ENCODE data around the gene FAM151A.

Gene FAM151A

GRCh38 chr1:54597455-54598030 lies 25.8 kb downstream of the FAM151A start:
- no peaks in the 10 kb centered on the region for H3K79me1 ChIP-seq (ENCODE audit: low read depth, low read length)
- peaks cover 0 to 2% of the 10 kb centered on the region in 2 donors for H3K36me3 ChIP-seq (replicated peaks in 1 of 2; ENCODE audit: control insufficient read depth in 2 of 2, insufficient read depth in 2 of 2, low read length in 2 of 2)
- no CpG with 5 or more reads among the region's 3 CpGs for WGBS, 2 donors (ENCODE audit: extremely low coverage in 2 of 2, insufficient read length in 2 of 2, insufficient replicate concordance in 1 of 2)
- no peak overlapping the region for H2BK15ac ChIP-seq (ENCODE audit: low read length)
- peaks cover 0 to 4% of the 10 kb centered on the region in 2 donors for H3K4me1 ChIP-seq (ENCODE audit: control insufficient read depth in 2 of 2, insufficient read depth in 1 of 2, low read depth in 1 of 2, low read length in 2 of 2)
- no peaks in the 10 kb centered on the region for H3K27me3 ChIP-seq (ENCODE audit: control insufficient read depth in 3 of 3, insufficient read depth in 3 of 3, low read depth in 1 of 3, low read length in 3 of 3)
- H2BK120ac ChIP-seq (ENCODE audit: low read depth, low read length), result no peak overlapping the region
- H3K14ac ChIP-seq (ENCODE audit: low read length), result peak overlapping the region; percentile 14
- no peak overlapping the region for H3K4me3 ChIP-seq (ENCODE audit: low read length in 2 of 2)
- H4K8ac ChIP-seq (ENCODE audit: low read depth, low read length), result no peak overlapping the region
- H3K9ac ChIP-seq (ENCODE audit: low read depth, low read length, poor library complexity), result no peak overlapping the region
- peaks cover 0 to 2% of the 10 kb centered on the region in 2 donors for H3K9me3 ChIP-seq (replicated peaks in 1 of 2; ENCODE audit: control insufficient read depth in 2 of 2, insufficient read depth in 1 of 2, low read depth in 1 of 2, low read length in 2 of 2)
- no peak overlapping the region for H3K4ac ChIP-seq (ENCODE audit: low read length)
- no peak overlapping the region for H2AFZ ChIP-seq (ENCODE audit: low read length)
- H2BK5ac ChIP-seq (ENCODE audit: low read length), result no peak overlapping the region
- no peak overlapping the region for H3K23ac ChIP-seq (ENCODE audit: low read depth, low read length, poor library complexity)
- no peak overlapping the region for H4K91ac ChIP-seq (ENCODE audit: low read depth, low read length, poor library complexity)
- no peak overlapping the region for H2BK12ac ChIP-seq (ENCODE audit: low read length)
- H3K27ac ChIP-seq (replicated peaks; ENCODE audit: low read length), result no peak overlapping the region
- no peak for DNase-seq (ENCODE audit: low spot score)
- H2AK5ac ChIP-seq (ENCODE audit: low read depth, low read length), result no peak overlapping the region
- peak overlapping the region; percentile 40 for H3K18ac ChIP-seq (ENCODE audit: low read length)
- no peak overlapping the region for H3K4me2 ChIP-seq (ENCODE audit: insufficient read depth, low read length, poor library complexity, severe bottlenecking)

- Histone ChIP-seq H3K18ac (ENCODE audit: low read length) (no peak overlapping the region), H2AK5ac (ENCODE audit: low read depth, low read length) (no peak overlapping the region), H3K4me1 (ENCODE audit: control insufficient read depth in 2 of 2, insufficient read depth in 1 of 2, low read depth in 1 of 2, low read length in 2 of 2) (peaks cover 0 to 3% of the 10 kb centered on the region in 2 donors), H3K9ac (ENCODE audit: low read depth, low read length, poor library complexity) (no peak overlapping the region), H4K91ac (ENCODE audit: low read depth, low read length, poor library complexity) (peak overlapping the region; percentile 11), H3K79me1 (ENCODE audit: low read depth, low read length) (no peaks in the 10 kb centered on the region), H3K27ac (replicated peaks; ENCODE audit: low read length) (no peak overlapping the region), H4K8ac (ENCODE audit: low read depth, low read length) (no peak overlapping the region), H3K27me3 (ENCODE audit: control insufficient read depth in 3 of 3, insufficient read depth in 3 of 3, low read depth in 1 of 3, low read length in 3 of 3) (no peaks in the 10 kb centered on the region), H3K14ac (ENCODE audit: low read length) (no peak overlapping the region), H3K4me3 (ENCODE audit: low read length in 2 of 2) (no peak overlapping the region), H2BK5ac (ENCODE audit: low read length) (no peak overlapping the region), H2BK120ac (ENCODE audit: low read depth, low read length) (no peak overlapping the region), H3K9me3 (replicated peaks in 1 of 2; ENCODE audit: control insufficient read depth in 2 of 2, insufficient read depth in 1 of 2, low read depth in 1 of 2, low read length in 2 of 2) (peaks cover 0 to 2% of the 10 kb centered on the region in 2 donors), H2BK12ac (ENCODE audit: low read length) (no peak overlapping the region), H3K23ac (ENCODE audit: low read depth, low read length, poor library complexity) (no peak overlapping the region), H3K36me3 (replicated peaks in 1 of 2; ENCODE audit: control insufficient read depth in 2 of 2, insufficient read depth in 2 of 2, low read length in 2 of 2) (peaks cover 0 to 2% of the 10 kb centered on the region in 2 donors), H2AFZ (ENCODE audit: low read length) (no peak overlapping the region), H3K4me2 (ENCODE audit: insufficient read depth, low read length, poor library complexity, severe bottlenecking) (no peak overlapping the region), H2BK15ac (ENCODE audit: low read length) (peak overlapping the region; percentile 32), H3K4ac (ENCODE audit: low read length) (no peak overlapping the region)
- WGBS, 2 donors (ENCODE audit: extremely low coverage in 2 of 2, insufficient read length in 2 of 2, insufficient replicate concordance in 1 of 2), result no CpG with 5 or more reads among the region's 3 CpGs
- no peak for DNase-seq (ENCODE audit: low spot score)
Observed at GRCh38 chr1:54596756-54597155, 26.6 kb downstream of the FAM151A start.

- WGBS, 2 donors (ENCODE audit: extremely low coverage in 2 of 2, insufficient read length in 2 of 2, insufficient replicate concordance in 1 of 2), result no CpG with 5 or more reads among the region's 3 CpGs
- no peak for DNase-seq (ENCODE audit: low spot score)
Observed at GRCh38 chr1:54595956-54596498, 27.3 kb downstream of the FAM151A start.

GRCh38 chr1:54594463-54594862 lies 28.9 kb downstream of the FAM151A start:
- no peaks in the 10 kb centered on the region for H3K27me3 ChIP-seq (ENCODE audit: control insufficient read depth in 3 of 3, insufficient read depth in 3 of 3, low read depth in 1 of 3, low read length in 3 of 3)
- H3K9ac ChIP-seq (ENCODE audit: low read depth, low read length, poor library complexity), result no peak overlapping the region
- no peak overlapping the region for H2BK120ac ChIP-seq (ENCODE audit: low read depth, low read length)
- no peaks in the 10 kb centered on the region for H3K9me3 ChIP-seq (replicated peaks in 1 of 2; ENCODE audit: control insufficient read depth in 2 of 2, insufficient read depth in 1 of 2, low read depth in 1 of 2, low read length in 2 of 2)
- H3K79me1 ChIP-seq (ENCODE audit: low read depth, low read length), result no peaks in the 10 kb centered on the region
- H3K23ac ChIP-seq (ENCODE audit: low read depth, low read length, poor library complexity), result no peak overlapping the region
- H4K91ac ChIP-seq (ENCODE audit: low read depth, low read length, poor library complexity), result no peak overlapping the region
- H3K4me3 ChIP-seq (ENCODE audit: low read length in 2 of 2), result no peak overlapping the region
- peaks cover 0 to 3% of the 10 kb centered on the region in 2 donors for H3K4me1 ChIP-seq (ENCODE audit: control insufficient read depth in 2 of 2, insufficient read depth in 1 of 2, low read depth in 1 of 2, low read length in 2 of 2)
- H3K27ac ChIP-seq (replicated peaks; ENCODE audit: low read length), result no peak overlapping the region
- H3K4ac ChIP-seq (ENCODE audit: low read length), result no peak overlapping the region
- WGBS, 2 donors (ENCODE audit: extremely low coverage in 2 of 2, insufficient read length in 2 of 2, insufficient replicate concordance in 1 of 2), result no CpG with 5 or more reads among the region's 16 CpGs
- peak overlapping the region; percentile 97 for H3K14ac ChIP-seq (ENCODE audit: low read length)
- H2AK5ac ChIP-seq (ENCODE audit: low read depth, low read length), result peak overlapping the region; percentile 15
- H3K18ac ChIP-seq (ENCODE audit: low read length), result peak overlapping the region; percentile 22
- H2BK12ac ChIP-seq (ENCODE audit: low read length), result no peak overlapping the region
- H4K8ac ChIP-seq (ENCODE audit: low read depth, low read length), result no peak overlapping the region
- no peak overlapping the region for H2BK15ac ChIP-seq (ENCODE audit: low read length)
- no peak overlapping the region for H2AFZ ChIP-seq (ENCODE audit: low read length)
- no peak overlapping the region for H2BK5ac ChIP-seq (ENCODE audit: low read length)
- no peak for DNase-seq (ENCODE audit: low spot score)
- H3K4me2 ChIP-seq (ENCODE audit: insufficient read depth, low read length, poor library complexity, severe bottlenecking), result no peak overlapping the region
- H3K36me3 ChIP-seq (replicated peaks in 1 of 2; ENCODE audit: control insufficient read depth in 2 of 2, insufficient read depth in 2 of 2, low read length in 2 of 2), result no peaks in the 10 kb centered on the region

More at GRCh38 chr1:54595956-54596498, 27.3 kb downstream of the FAM151A start:
- H2AFZ ChIP-seq (ENCODE audit: low read length), result no peak overlapping the region
- H2BK120ac ChIP-seq (ENCODE audit: low read depth, low read length), result no peak overlapping the region
- H4K8ac ChIP-seq (ENCODE audit: low read depth, low read length), result no peak overlapping the region
- no peak overlapping the region for H3K27ac ChIP-seq (replicated peaks; ENCODE audit: low read length)
- no peaks in the 10 kb centered on the region for H3K27me3 ChIP-seq (ENCODE audit: control insufficient read depth in 3 of 3, insufficient read depth in 3 of 3, low read depth in 1 of 3, low read length in 3 of 3)
- peak overlapping the region; percentile 25 for H2AK5ac ChIP-seq (ENCODE audit: low read depth, low read length)
- H3K4me2 ChIP-seq (ENCODE audit: insufficient read depth, low read length, poor library complexity, severe bottlenecking), result no peak overlapping the region
- no peak overlapping the region for H3K23ac ChIP-seq (ENCODE audit: low read depth, low read length, poor library complexity)
- no peak overlapping the region for H3K4me3 ChIP-seq (ENCODE audit: low read length in 2 of 2)
- H2BK12ac ChIP-seq (ENCODE audit: low read length), result no peak overlapping the region
- H3K18ac ChIP-seq (ENCODE audit: low read length), result no peak overlapping the region
- H2BK5ac ChIP-seq (ENCODE audit: low read length), result no peak overlapping the region
- no peak overlapping the region for H3K14ac ChIP-seq (ENCODE audit: low read length)
- H3K9ac ChIP-seq (ENCODE audit: low read depth, low read length, poor library complexity), result no peak overlapping the region
- no peak overlapping the region for H2BK15ac ChIP-seq (ENCODE audit: low read length)
- no peaks in the 10 kb centered on the region for H3K79me1 ChIP-seq (ENCODE audit: low read depth, low read length)
- peaks cover 0 to 1% of the 10 kb centered on the region in 2 donors for H3K36me3 ChIP-seq (replicated peaks in 1 of 2; ENCODE audit: control insufficient read depth in 2 of 2, insufficient read depth in 2 of 2, low read length in 2 of 2)
- peaks cover 0 to 2% of the 10 kb centered on the region in 2 donors for H3K4me1 ChIP-seq (ENCODE audit: control insufficient read depth in 2 of 2, insufficient read depth in 1 of 2, low read depth in 1 of 2, low read length in 2 of 2)
- H3K9me3 ChIP-seq (replicated peaks in 1 of 2; ENCODE audit: control insufficient read depth in 2 of 2, insufficient read depth in 1 of 2, low read depth in 1 of 2, low read length in 2 of 2), result peaks cover 0 to 2% of the 10 kb centered on the region in 2 donors
- no peak overlapping the region for H4K91ac ChIP-seq (ENCODE audit: low read depth, low read length, poor library complexity)
- no peak overlapping the region for H3K4ac ChIP-seq (ENCODE audit: low read length)
